ENCODE data around the gene COL25A1. TPM values are rescaled to one million over a fixed set of nuclear protein-coding genes. Genes with fewer than 3 reads are reported as not detected.

COL25A1 gene
- total RNA-seq, 1 experiment from 2014 or later = 4.2 TPM

DNA sequence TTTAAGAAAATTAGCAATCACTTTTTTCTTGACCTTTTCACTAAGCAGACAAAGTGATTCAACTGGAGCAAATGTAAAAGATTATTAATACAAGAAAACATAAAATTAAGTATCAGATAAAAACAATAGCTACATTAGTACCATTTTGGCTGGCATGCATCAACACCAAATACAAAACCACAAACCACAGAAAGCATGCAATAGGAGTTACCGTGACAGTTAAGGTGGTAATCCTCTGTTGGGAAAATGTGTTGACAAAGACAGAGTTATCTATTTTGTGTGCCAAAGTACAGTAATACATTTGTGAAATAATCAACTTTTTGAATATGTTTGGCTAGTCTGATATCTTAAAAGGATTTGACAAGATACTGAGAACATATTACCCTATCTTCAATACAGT is 449.8 kb downstream of the COL25A1 start:
- Histone ChIP-seq H3K4me1 (ENCODE audit: insufficient read depth, low read length) (peaks cover 3% of the 10 kb centered on the region; the same call in 1 of the 2 replicates), H4K5ac (ENCODE audit: insufficient read length, low read depth, low read length) (no peak overlapping the region), H4K20me1 (ENCODE audit: control insufficient read depth, insufficient read depth, insufficient read length) (no peaks in the 10 kb centered on the region), H2BK20ac (ENCODE audit: low read depth, low read length, poor library complexity, severe bottlenecking) (no peak overlapping the region), H3K23me2 (ENCODE audit: insufficient read length, low read depth, low read length, poor library complexity, severe bottlenecking) (no peaks in the 10 kb centered on the region), H2BK15ac (ENCODE audit: low read depth, low read length) (no peak overlapping the region), H3K9ac (ENCODE audit: extremely low read depth, insufficient read length, low read length) (no peak overlapping the region), H3T11ph (ENCODE audit: low read length) (no peak overlapping the region), H2AK5ac (ENCODE audit: insufficient read length, low read length) (no peak overlapping the region), H3K79me2 (ENCODE audit: insufficient read depth, low read length) (no peaks in the 10 kb centered on the region), H2AFZ (ENCODE audit: low read length) (no peak overlapping the region), H4K91ac (ENCODE audit: insufficient read length, low read depth, low read length) (no peak overlapping the region), H3K14ac (ENCODE audit: insufficient read depth, low read length) (no peak overlapping the region), H2BK120ac (ENCODE audit: low read depth, low read length, poor library complexity, severe bottlenecking) (no peak overlapping the region), H3K56ac (ENCODE audit: insufficient read length, low read depth, low read length) (no peak overlapping the region), H4K8ac (replicated peaks; ENCODE audit: insufficient read length, low read depth, low read length) (no peak overlapping the region), H2BK5ac (ENCODE audit: insufficient read length, low read length) (no peak overlapping the region), H3K79me1 (ENCODE audit: insufficient read depth, low read depth, low read length, poor library complexity, severe bottlenecking) (no peaks in the 10 kb centered on the region), H3K18ac (ENCODE audit: insufficient read length, low read depth, low read length) (no peak overlapping the region), H2BK12ac (ENCODE audit: insufficient read length, low read depth, low read length) (no peak overlapping the region), H3K4me2 (ENCODE audit: insufficient read depth, insufficient read length, low read length) (no peak overlapping the region), H3K23ac (ENCODE audit: insufficient read length, low read depth, low read length) (no peak overlapping the region), H3K27me3 (ENCODE audit: insufficient read depth, low read length) (no peaks in the 10 kb centered on the region), H3K4ac (ENCODE audit: low read depth, low read length) (no peak overlapping the region), H3K27ac (ENCODE audit: insufficient read length, low read depth, low read length) (no peak overlapping the region), H3K9me3 (ENCODE audit: control insufficient read depth, low read depth, low read length) (no peaks in the 10 kb centered on the region)
- H3K4me1 Mint-ChIP-seq = peaks cover 12% of the 10 kb centered on the region in 2 experiments
- no peak overlapping the region for H3K4me3 Mint-ChIP-seq
- no peak for DNase-seq
- no peak for TF ChIP-seq CTCF (conservative IDR thresholded peaks at IDR 0.05)
- H3K27ac Mint-ChIP-seq = no peak overlapping the region
- H3K27me3 Mint-ChIP-seq (ENCODE audit: low read depth) = no peaks in the 10 kb centered on the region
- 0 out of 7 replicates have a peak, but pooled peaks cover 0 to 2% (median 0%) of the 10 kb centered on the region in 3 experiments for H3K36me3 Mint-ChIP-seq (ENCODE audit: insufficient read depth in 1 of 3, low read depth in 3 of 3)
- no peaks in the 10 kb centered on the region for H3K9me3 Mint-ChIP-seq
- no CpG with 5 or more reads among the region's 1 CpG for WGBS (ENCODE audit: extremely low coverage, insufficient read length, low lambda C conversion rate)
